Measurements from ENCODE around the gene FAXDC2. TPM values are rescaled to one million over a fixed set of nuclear protein-coding genes. Genes with fewer than 3 reads are reported as not detected.

The FAXDC2 gene
- polyA plus RNA-seq, 1 donor (not counting 4 experiments of a cell fraction or from before 2014, with no cell fraction given), result 4.6 TPM

- Histone ChIP-seq H3K9ac (ENCODE audit: control insufficient read depth, extremely low read depth, insufficient read depth, low read length) (no peak overlapping the region), H3K79me2 (ENCODE audit: control insufficient read depth, insufficient read depth, low read length) (peaks cover 65% of the 10 kb centered on the region), H3K27ac (ENCODE audit: control insufficient read depth, insufficient read depth, low read length) (no peak overlapping the region), H3K9me3 (ENCODE audit: control insufficient read depth, low read depth, low read length) (no peaks in the 10 kb centered on the region), H2AFZ (ENCODE audit: control insufficient read depth, low read length) (no peak overlapping the region), H4K20me1 (ENCODE audit: control insufficient read depth, extremely low read depth, insufficient read depth, low read length) (no peaks in the 10 kb centered on the region), H3K36me3 (ENCODE audit: control insufficient read depth in 2 of 2, extremely low read depth in 1 of 2, insufficient read depth in 2 of 2, low read length in 2 of 2) (peaks cover 4 to 12% of the 10 kb centered on the region in 2 experiments), H3K4me2 (ENCODE audit: control insufficient read depth, extremely low read depth, insufficient read depth, low read depth, low read length) (peak overlapping the region; percentile 100), H3K27me3 (ENCODE audit: control insufficient read depth, extremely low read depth, insufficient read depth, low read length) (no peaks in the 10 kb centered on the region), H3K9me1 (ENCODE audit: control insufficient read depth, extremely low read depth, insufficient read depth, low read length) (no peaks in the 10 kb centered on the region), H3K4me1 (ENCODE audit: control insufficient read depth, extremely low read depth, insufficient read depth, low read length) (peaks cover 19% of the 10 kb centered on the region), H3K4me3 (ENCODE audit: control insufficient read depth in 2 of 3, extremely low read depth in 1 of 3, insufficient read depth in 2 of 3, low read depth in 1 of 3, low read length in 3 of 3) (no peak overlapping the region)
- no peak for DNase-seq (ENCODE audit: low read depth, low spot score)
- no peak for TF ChIP-seq CTCF (optimal IDR thresholded peaks at IDR 0.05 in 1 of 3, IDR thresholded peaks at IDR 0.05 in 1 of 3, conservative IDR thresholded peaks at IDR 0.05 in 1 of 3; ENCODE audit: extremely low read depth in 1 of 3, insufficient read depth in 2 of 3, low read length in 3 of 3)
- FAIRE-seq, result no peak
- dilution Hi-C loops (cut with MboI; ENCODE audit: extremely low pct_ligation_motif_present, low sequenced_read_pairs), result no loop called here
These were observed 10.4 kb upstream of the FAXDC2 start for GRCh38 chr5:154860765-154861164.

DNA sequence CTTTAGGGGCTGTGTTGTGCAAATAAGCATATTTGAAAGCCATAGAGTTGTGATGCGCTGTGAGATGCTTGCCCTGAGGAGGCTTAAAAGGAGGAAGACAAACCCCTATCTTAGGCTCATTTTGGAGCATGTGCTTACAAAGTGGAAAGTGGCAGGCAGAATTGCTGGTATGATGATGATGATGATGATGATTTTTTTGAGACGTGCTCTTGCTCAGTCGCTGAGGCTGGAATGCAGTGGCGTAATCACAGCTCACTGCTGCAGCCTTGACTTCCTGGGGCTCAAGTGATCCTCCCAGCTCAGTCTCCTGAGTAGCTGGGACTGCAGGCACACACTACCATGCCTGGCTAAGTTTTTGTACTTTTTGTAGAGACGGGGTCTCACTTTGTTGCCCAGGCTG, 9.7 kb upstream of the FAXDC2 start:
- H3K27ac ChIP-seq (ENCODE audit: control insufficient read depth, insufficient read depth, low read length), result peak overlapping the region; percentile 88
- H3K36me3 ChIP-seq (ENCODE audit: control insufficient read depth in 2 of 2, extremely low read depth in 1 of 2, insufficient read depth in 2 of 2, low read length in 2 of 2), result peaks cover 4 to 10% of the 10 kb centered on the region in 2 experiments
- H3K9ac ChIP-seq (ENCODE audit: control insufficient read depth, extremely low read depth, insufficient read depth, low read length), result peak overlapping the region; percentile 94
- H3K9me3 ChIP-seq (ENCODE audit: control insufficient read depth, low read depth, low read length), result no peaks in the 10 kb centered on the region
- H2AFZ ChIP-seq (ENCODE audit: control insufficient read depth, low read length), result no peak overlapping the region
- H3K4me2 ChIP-seq (ENCODE audit: control insufficient read depth, extremely low read depth, insufficient read depth, low read depth, low read length), result peak overlapping the region; percentile 100
- dilution Hi-C loops (cut with MboI; ENCODE audit: extremely low pct_ligation_motif_present, low sequenced_read_pairs), result no loop called here
- DNase-seq (ENCODE audit: low read depth, low spot score) (no peak), FAIRE-seq (no peak)
- no peaks in the 10 kb centered on the region for H3K27me3 ChIP-seq (ENCODE audit: control insufficient read depth, extremely low read depth, insufficient read depth, low read length)
- H4K20me1 ChIP-seq (ENCODE audit: control insufficient read depth, extremely low read depth, insufficient read depth, low read length), result no peaks in the 10 kb centered on the region
- H3K4me1 ChIP-seq (ENCODE audit: control insufficient read depth, extremely low read depth, insufficient read depth, low read length), result peaks cover 19% of the 10 kb centered on the region
- peaks cover 63% of the 10 kb centered on the region for H3K79me2 ChIP-seq (ENCODE audit: control insufficient read depth, insufficient read depth, low read length)
- TF ChIP-seq EZH2 (IDR thresholded peaks at IDR 0.05; ENCODE audit: low read length), result no peak
- no peak for TF ChIP-seq CTCF (optimal IDR thresholded peaks at IDR 0.05 in 1 of 3, IDR thresholded peaks at IDR 0.05 in 1 of 3, conservative IDR thresholded peaks at IDR 0.05 in 1 of 3; ENCODE audit: extremely low read depth in 1 of 3, insufficient read depth in 2 of 3, low read length in 3 of 3)
- H3K9me1 ChIP-seq (ENCODE audit: control insufficient read depth, extremely low read depth, insufficient read depth, low read length), result no peaks in the 10 kb centered on the region
- H3K4me3 ChIP-seq (ENCODE audit: control insufficient read depth in 2 of 3, extremely low read depth in 1 of 3, insufficient read depth in 2 of 3, low read depth in 1 of 3, low read length in 3 of 3), result peak overlapping the region; percentile 80 to 90 (median 87)
